Measurements from ENCODE around the gene MSRB1.

DNA sequence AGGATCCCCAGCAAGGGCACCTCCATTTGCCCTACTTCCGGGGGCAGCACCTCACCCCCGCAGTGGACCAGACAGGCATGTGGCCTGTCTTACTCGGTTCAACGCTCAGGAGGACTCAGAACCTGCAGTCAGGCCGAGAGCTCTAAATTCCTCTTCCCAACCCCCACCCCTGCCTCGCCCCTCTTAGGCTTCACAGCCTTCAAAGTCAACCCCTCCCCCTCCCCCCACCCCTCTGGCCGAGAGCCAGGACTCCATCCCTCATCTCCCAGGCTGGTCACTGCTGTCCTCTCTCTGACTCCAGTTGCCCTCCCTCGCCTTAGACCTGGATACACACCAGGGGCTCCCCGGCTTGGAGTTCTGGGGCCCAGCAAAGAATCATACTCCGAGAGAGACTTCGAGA is 16.7 kb downstream of the MSRB1 start:
- TF ChIP-seq, protein P1, sequence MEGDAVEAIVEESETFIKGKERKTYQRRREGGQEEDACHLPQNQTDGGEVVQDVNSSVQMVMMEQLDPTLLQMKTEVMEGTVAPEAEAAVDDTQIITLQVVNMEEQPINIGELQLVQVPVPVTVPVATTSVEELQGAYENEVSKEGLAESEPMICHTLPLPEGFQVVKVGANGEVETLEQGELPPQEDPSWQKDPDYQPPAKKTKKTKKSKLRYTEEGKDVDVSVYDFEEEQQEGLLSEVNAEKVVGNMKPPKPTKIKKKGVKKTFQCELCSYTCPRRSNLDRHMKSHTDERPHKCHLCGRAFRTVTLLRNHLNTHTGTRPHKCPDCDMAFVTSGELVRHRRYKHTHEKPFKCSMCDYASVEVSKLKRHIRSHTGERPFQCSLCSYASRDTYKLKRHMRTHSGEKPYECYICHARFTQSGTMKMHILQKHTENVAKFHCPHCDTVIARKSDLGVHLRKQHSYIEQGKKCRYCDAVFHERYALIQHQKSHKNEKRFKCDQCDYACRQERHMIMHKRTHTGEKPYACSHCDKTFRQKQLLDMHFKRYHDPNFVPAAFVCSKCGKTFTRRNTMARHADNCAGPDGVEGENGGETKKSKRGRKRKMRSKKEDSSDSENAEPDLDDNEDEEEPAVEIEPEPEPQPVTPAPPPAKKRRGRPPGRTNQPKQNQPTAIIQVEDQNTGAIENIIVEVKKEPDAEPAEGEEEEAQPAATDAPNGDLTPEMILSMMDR (IDR thresholded peaks at IDR 0.05) = no peak
- TF ChIP-seq TFCP2L1 (CRISPR knock-in tag; IDR thresholded peaks at IDR 0.05) (no peak), POLR2A (IDR thresholded peaks at IDR 0.05; ENCODE audit: low read length) (no peak), NR3C1 (IDR thresholded peaks at IDR 0.05) (no peak), ZC3H11A (IDR thresholded peaks at IDR 0.05) (no peak), HOXB5 (CRISPR knock-in tag; IDR thresholded peaks at IDR 0.05) (no peak), KDM1A (IDR thresholded peaks at IDR 0.05; ENCODE audit: low read depth) (no peak), ZFP36 (IDR thresholded peaks at IDR 0.05; ENCODE audit: borderline replicate concordance, partially characterized antibody) (no peak), RARB (CRISPR knock-in tag; IDR thresholded peaks at IDR 0.05) (no peak), FOSB (CRISPR knock-in tag; IDR thresholded peaks at IDR 0.05) (no peak), MAFK (IDR thresholded peaks at IDR 0.05; ENCODE audit: partially characterized antibody) (no peak), KDM5A (IDR thresholded peaks at IDR 0.05) (no peak)
- TF ChIP-seq, protein P2, sequence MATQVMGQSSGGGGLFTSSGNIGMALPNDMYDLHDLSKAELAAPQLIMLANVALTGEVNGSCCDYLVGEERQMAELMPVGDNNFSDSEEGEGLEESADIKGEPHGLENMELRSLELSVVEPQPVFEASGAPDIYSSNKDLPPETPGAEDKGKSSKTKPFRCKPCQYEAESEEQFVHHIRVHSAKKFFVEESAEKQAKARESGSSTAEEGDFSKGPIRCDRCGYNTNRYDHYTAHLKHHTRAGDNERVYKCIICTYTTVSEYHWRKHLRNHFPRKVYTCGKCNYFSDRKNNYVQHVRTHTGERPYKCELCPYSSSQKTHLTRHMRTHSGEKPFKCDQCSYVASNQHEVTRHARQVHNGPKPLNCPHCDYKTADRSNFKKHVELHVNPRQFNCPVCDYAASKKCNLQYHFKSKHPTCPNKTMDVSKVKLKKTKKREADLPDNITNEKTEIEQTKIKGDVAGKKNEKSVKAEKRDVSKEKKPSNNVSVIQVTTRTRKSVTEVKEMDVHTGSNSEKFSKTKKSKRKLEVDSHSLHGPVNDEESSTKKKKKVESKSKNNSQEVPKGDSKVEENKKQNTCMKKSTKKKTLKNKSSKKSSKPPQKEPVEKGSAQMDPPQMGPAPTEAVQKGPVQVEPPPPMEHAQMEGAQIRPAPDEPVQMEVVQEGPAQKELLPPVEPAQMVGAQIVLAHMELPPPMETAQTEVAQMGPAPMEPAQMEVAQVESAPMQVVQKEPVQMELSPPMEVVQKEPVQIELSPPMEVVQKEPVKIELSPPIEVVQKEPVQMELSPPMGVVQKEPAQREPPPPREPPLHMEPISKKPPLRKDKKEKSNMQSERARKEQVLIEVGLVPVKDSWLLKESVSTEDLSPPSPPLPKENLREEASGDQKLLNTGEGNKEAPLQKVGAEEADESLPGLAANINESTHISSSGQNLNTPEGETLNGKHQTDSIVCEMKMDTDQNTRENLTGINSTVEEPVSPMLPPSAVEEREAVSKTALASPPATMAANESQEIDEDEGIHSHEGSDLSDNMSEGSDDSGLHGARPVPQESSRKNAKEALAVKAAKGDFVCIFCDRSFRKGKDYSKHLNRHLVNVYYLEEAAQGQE (IDR thresholded peaks at IDR 0.05) = no peak

Measured in A549 (cell line).